Omental fat pad (tissue), 4 donors: ENCODE data around the gene C2CD4D. TPM values are rescaled to one million over a fixed set of nuclear protein-coding genes. Genes with fewer than 3 reads are reported as not detected.
"Not testable (repeated sequence)": the region's sequence is repeated elsewhere in the genome, so short reads cannot be mapped to it uniquely, and the experiment has no call there.

Experiments
- ATAC-seq: fragments of 150-250 bp; one replicate; pipeline ENCODE4 v1.9.1; 2016; ENCODE audit warnings: mild to moderate bottlenecking, moderate library complexity; ENCODE audit not compliant: low FRiP score
- DNase-seq: peaks from one replicate; pipeline ENCODE4 v3.0.0-alpha.2; 2019; ENCODE audit warnings: low spot score
- CTCF ChIP-seq, 3 donors: fragments of 450-650 bp; IDR thresholded peaks; one replicate each; pipeline ENCODE4 v1.5.1; 2016 to 2017; ENCODE audit warnings: antibody characterized with exemption in 3 of 3, mild to moderate bottlenecking in 3 of 3, moderate library complexity in 2 of 3
- total RNA-seq, 4 donors: library from RNA; depleted of rRNA; stranded (reverse); fragments of >200 nt; gene quantifications; one replicate each; pipeline ENCODE4 v1.1.0, GENCODE V29; 2016

Gene C2CD4D
- total RNA-seq, 4 donors from 2014 or later = 1.9 TPM; not detected in 3

- TF ChIP-seq CTCF (IDR thresholded peaks at IDR 0.05) = no peak
- no peak for DNase-seq
These were observed 16.3 kb upstream of the C2CD4D start for GRCh38 chr1:151855933-151856332.

GRCh38 chr1:151855516-151855915 is 15.9 kb upstream of the C2CD4D start:
- not testable (repeated sequence) for ATAC-seq, DNase-seq

More at GRCh38 chr1:151855933-151856332, 16.3 kb upstream of the C2CD4D start:
- no peak for ATAC-seq

GRCh38 chr1:151854658-151855057 is 15.0 kb upstream of the C2CD4D start:
- DNase-seq = no peak
- TF ChIP-seq CTCF (IDR thresholded peaks at IDR 0.05) = no peak
- ATAC-seq = no peak

GRCh38 chr1:151853411-151853943 is 13.9 kb upstream of the C2CD4D start, which contains the start of gene THEM5:
THEM5 (minus strand) TSS chr1:151853712; CDS start chr1:151853565, 147 bp downstream.
- no peak for ATAC-seq
- TF ChIP-seq CTCF (IDR thresholded peaks at IDR 0.05) = no peak
- DNase-seq = no peak

- DNase-seq (no peak), ATAC-seq (no peak)
- no peak for TF ChIP-seq CTCF (IDR thresholded peaks at IDR 0.05)
These were observed 13.1 kb upstream of the C2CD4D start for GRCh38 chr1:151852733-151853132.

GRCh38 chr1:151851886-151852285 is 12.3 kb upstream of the C2CD4D start:
- TF ChIP-seq CTCF (IDR thresholded peaks at IDR 0.05) = no peak
- ATAC-seq (no peak), DNase-seq (no peak)

GRCh38 chr1:151849871-151850270 is 10.3 kb upstream of the C2CD4D start:
- TF ChIP-seq CTCF (IDR thresholded peaks at IDR 0.05) = no peak
- ATAC-seq (no peak), DNase-seq (no peak)
